ENCODE results near the gene SPECC1L. TPM values are rescaled to one million over a fixed set of nuclear protein-coding genes. Genes with fewer than 3 reads are reported as not detected.

SPECC1L gene
- total RNA-seq, 8 experiments from 2014 or later, result 17.0 to 52.1 (median 43.0) TPM

DNA sequence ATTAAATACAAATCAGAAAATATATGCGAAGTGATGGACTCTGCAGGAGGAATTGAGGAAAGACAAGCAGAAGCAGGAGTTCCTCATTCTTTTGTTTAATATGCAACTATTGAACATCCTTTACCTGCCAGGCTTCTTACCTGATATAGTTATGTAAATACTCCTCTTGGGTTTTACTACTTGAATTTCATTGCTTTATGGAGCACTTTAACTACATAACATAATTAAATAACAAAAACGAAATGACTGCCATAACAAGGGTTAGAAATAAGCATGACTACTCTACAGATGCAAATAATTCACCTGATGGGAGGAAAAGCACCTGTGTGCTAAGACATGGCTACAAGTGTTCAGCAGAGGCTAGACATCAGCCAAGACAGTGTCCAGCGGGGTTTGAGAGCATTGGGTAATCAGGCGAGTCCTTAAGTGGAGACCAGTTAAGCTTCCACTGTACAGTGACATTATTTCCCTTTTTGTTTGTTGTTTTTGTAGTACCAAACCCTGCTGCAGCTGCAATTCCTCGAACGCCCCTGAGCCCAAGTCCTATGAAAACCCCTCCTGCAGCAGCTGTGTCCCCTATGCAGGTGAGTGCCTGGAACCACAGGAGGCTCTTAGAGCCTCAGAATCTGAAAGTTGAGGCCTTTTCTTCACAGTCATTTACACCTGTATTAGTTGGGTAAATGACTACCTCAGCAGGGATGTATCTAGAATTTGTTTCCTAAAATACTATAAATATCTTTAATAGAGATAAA lies 67.4 kb downstream of the SPECC1L start:
- Histone ChIP-seq H3K27ac (no peak overlapping the region), H3K4me3 (no peak overlapping the region), H3K4me1 (replicated peaks in 1 of 2) (no peaks in the 10 kb centered on the region)
- in situ Hi-C loops (cut with MboI; ENCODE audit: low pct_unique_long_range_greater_than_20kb in 2 of 9, low sequenced_read_pairs in 9 of 9, unreplicated experiment in 9 of 9), result no loop called here
- WGBS, 10 experiments, result 40 to 100% (median 81%) methylated on average over 1 to 6 of the region's 6 CpGs
- ATAC-seq (replicated peaks in 6 of 8), result no peak

DNA sequence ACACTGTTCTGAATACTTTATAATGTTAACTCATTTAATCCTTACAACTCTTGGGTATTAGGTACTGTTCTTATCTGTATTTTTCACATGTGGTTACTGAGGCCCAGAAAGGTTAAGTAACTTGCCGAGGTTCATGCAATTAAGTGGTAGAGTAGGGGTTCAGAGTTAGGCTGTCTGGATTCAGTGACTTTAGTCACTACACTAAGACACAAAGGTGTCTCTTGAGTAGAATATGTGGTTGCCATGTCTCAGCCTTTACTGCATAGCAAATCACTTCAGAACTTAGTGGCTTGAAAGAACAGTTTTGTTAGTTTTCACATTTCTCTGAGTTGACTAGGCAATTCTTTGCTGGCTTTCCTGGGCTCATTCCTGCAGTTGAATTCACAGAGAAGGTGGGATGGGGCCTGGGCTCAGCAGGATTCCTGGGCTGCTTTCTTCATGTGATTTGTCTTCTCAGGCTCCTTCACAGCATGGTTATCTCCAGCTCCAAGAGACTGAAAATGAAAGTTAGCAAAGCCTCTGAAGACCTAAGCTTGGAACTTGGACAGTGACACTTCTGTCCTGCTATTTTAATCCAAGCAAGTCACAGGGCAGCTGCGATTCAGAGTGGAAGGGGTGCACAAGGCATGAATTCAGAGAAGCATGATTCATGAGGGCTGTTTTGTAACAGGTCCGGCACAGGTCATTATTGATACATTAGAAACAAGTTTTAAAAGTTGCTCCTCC lies 68.3 kb downstream of the SPECC1L start:
- WGBS, 10 experiments, result 80 to 100% (median 100%) methylated on average over 1 to 3 of the region's 3 CpGs; no CpG with 5 or more reads in 3 of the 10 experiments

DNA sequence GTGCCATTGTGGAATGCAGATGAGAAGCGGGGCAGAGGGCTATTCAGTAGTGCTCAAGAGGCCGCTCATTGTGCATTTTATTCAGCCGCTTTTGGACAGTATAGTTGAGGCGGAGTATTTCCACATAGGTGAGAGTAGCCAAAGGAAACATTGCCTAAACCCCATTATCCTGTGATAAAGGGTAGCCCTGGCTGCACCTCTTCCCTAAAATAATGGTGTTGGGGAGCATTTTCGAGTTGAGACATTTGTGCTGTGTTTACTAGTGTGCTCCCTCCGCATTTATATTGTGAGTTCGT lies 68.8 kb downstream of the SPECC1L start:
- in situ Hi-C loops (cut with MboI; ENCODE audit: low pct_unique_long_range_greater_than_20kb in 2 of 9, low sequenced_read_pairs in 9 of 9, unreplicated experiment in 9 of 9), result no loop called here
- Histone ChIP-seq H3K4me3 (no peak overlapping the region), H3K27ac (no peak overlapping the region), H3K4me1 (replicated peaks in 1 of 2) (no peaks in the 10 kb centered on the region)
- no peak for ATAC-seq (replicated peaks in 6 of 8)
- WGBS, 10 experiments, result 81 to 100% (median 97%) methylated on average over 2 to 7 of the region's 7 CpGs; no CpG with 5 or more reads in 2 of the 10 experiments

More for the DNA sequence above, 68.3 kb downstream of the SPECC1L start:
- no peaks in the 10 kb centered on the region for H3K4me1 ChIP-seq (replicated peaks in 1 of 2)
- H3K27ac ChIP-seq, result no peak overlapping the region
- H3K4me3 ChIP-seq, result no peak overlapping the region
- in situ Hi-C loops (cut with MboI; ENCODE audit: low pct_unique_long_range_greater_than_20kb in 2 of 9, low sequenced_read_pairs in 9 of 9, unreplicated experiment in 9 of 9), result no loop called here
- peak in 2 of 8 experiments; percentile 32 to 85 for ATAC-seq (replicated peaks in 6 of 8)

DNA sequence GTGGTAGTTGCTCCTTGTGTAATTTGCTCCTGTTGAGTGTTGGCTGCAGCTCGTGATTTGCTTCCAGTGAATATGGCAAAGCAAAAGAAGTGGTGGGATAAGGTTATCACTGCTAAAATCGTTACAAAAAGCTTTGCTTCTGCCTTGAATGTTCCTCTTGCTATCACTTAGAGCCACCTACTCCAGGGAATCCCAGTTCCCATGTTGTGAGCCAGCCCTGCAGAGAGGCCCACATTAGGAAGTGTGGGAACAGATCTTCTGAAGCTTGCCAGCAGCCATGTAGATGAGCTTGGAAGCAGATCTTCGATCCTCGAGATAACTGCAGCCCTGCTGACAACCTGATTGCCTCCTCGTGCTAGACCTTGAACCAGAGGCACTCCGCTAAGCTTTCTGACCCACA lies 71.0 kb downstream of the SPECC1L start:
- in situ Hi-C loops (cut with MboI; ENCODE audit: low pct_unique_long_range_greater_than_20kb in 2 of 9, low sequenced_read_pairs in 9 of 9, unreplicated experiment in 9 of 9), result no loop called here
- no peak overlapping the region for H3K27ac ChIP-seq
- no peak overlapping the region for H3K4me3 ChIP-seq
- 80 to 100% (median 93%) methylated on average over 1 to 6 of the region's 6 CpGs for WGBS, 10 experiments
- ATAC-seq (replicated peaks in 6 of 8), result no peak
- H3K4me1 ChIP-seq (replicated peaks in 1 of 2), result no peaks in the 10 kb centered on the region

- no peak overlapping the region for H3K27ac ChIP-seq
- in situ Hi-C loops (cut with MboI; ENCODE audit: low pct_unique_long_range_greater_than_20kb in 2 of 9, low sequenced_read_pairs in 9 of 9, unreplicated experiment in 9 of 9), result no loop called here
- H3K4me3 ChIP-seq, result no peak overlapping the region
- no peak for ATAC-seq (replicated peaks in 6 of 8)
- 100% methylated on average over 1 to 2 of the region's 4 CpGs; no CpG with 5 or more reads in 3 of the 10 experiments for WGBS, 10 experiments
- no peaks in the 10 kb centered on the region for H3K4me1 ChIP-seq (replicated peaks in 1 of 2)
These were observed 80.0 kb downstream of the SPECC1L start for GRCh38 chr22:24350627-24351026.

DNA sequence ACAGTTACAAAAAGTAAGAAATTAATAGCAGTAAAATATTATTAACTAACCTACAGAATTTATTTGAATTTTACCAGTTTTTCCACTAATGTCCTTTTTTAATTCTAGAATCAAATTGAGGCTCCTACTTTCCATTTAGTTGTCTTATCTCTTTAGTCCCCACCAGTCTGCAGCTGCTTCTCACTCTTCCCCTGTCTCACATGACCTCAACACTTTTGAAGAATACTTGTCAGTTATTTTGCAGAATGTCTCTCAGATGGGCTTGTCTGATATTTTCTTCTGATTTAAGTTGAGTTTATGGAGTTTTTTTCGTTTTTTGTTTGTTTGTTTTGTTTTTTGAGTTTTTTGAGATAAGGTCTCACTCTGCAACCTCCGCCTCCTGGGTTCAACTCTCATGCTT lies 82.5 kb downstream of the SPECC1L start:
- H3K27ac ChIP-seq, result no peak overlapping the region
- ATAC-seq (replicated peaks in 6 of 8), result no peak
- no peak overlapping the region for H3K4me3 ChIP-seq
- 83 to 100% (median 95%) methylated on average over 1 to 2 of the region's 2 CpGs; no CpG with 5 or more reads in 1 of the 10 experiments for WGBS, 10 experiments
- no peaks in the 10 kb centered on the region for H3K4me1 ChIP-seq (replicated peaks in 1 of 2)
- in situ Hi-C loops (cut with MboI; ENCODE audit: low pct_unique_long_range_greater_than_20kb in 2 of 9, low sequenced_read_pairs in 9 of 9, unreplicated experiment in 9 of 9), result no loop called here

DNA sequence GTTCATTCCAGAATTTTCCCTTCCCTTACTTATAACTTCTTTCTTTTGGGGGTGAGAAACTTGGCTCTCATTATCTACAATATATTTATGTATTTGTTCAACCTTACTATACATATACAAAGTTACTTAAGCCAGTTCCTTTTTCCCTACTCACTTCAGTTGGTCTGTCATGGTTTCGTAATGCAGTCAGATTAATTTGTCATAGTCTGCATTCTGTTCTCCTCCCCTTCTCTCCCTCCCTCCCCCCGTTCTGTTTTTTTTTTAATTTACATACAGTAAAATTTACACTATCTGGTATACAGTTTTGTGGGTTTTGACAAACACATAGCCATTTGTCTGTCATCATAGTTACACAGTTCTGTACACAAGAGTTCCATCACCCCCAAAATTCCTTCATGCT lies 84.9 kb downstream of the SPECC1L start:
- H3K4me1 ChIP-seq (replicated peaks in 1 of 2), result no peaks in the 10 kb centered on the region
- 64 to 100% (median 89%) methylated on average over 2 of the region's 2 CpGs; no CpG with 5 or more reads in 4 of the 10 experiments for WGBS, 10 experiments
- in situ Hi-C loops (cut with MboI; ENCODE audit: low pct_unique_long_range_greater_than_20kb in 2 of 9, low sequenced_read_pairs in 9 of 9, unreplicated experiment in 9 of 9), result no loop called here
- H3K4me3 ChIP-seq, result no peak overlapping the region
- no peak overlapping the region for H3K27ac ChIP-seq
- peak in 2 of 8 experiments; percentile 65 to 82 for ATAC-seq (replicated peaks in 6 of 8)

- Histone ChIP-seq H3K4me1 (replicated peaks in 1 of 2) (no peaks in the 10 kb centered on the region), H3K27ac (no peak overlapping the region), H3K4me3 (no peak overlapping the region)
- in situ Hi-C loops (cut with MboI; ENCODE audit: low pct_unique_long_range_greater_than_20kb in 2 of 9, low sequenced_read_pairs in 9 of 9, unreplicated experiment in 9 of 9), result no loop called here
- peak in 3 of 8 experiments; percentile 23 to 68 (median 61) for ATAC-seq (replicated peaks in 6 of 8)
These were observed 86.9 kb downstream of the SPECC1L start for GRCh38 chr22:24357547-24357946.

DNA sequence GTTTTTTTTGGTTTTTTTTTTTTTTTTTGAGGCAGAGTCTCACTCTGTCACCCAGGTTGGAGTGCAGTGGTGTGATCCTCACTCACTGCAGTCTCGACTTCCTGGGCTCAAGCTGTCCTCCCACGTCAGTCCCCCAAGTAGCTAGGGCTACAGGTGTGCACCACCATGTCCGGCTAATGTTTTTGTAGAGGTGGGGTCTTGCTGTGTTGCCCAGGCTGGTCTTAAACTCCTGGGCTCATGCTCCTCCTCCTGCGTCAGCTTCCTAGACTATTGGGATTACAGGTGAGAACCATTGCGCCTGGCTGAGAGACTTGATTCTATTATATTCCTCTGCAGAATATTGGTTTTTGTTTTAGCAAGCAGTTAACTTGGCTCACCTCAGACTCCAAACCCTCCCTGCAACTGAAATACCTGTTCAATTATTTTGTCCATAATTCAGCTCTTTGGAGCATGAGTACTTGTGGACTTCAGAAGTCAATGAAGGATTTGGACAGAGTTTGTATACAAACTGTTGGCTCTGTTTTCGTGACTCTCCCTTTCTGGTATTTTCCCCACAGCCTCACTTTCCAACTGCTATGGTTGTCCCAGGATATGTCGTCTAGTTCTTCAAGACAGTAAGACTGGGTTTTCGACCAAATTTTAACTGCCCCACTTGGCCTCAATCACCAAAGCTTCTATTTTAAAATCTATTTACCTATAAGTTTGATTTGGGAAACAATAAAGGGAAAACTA lies 87.6 kb downstream of the SPECC1L start:
- ATAC-seq (replicated peaks in 6 of 8), result no peak
- 67 to 99% (median 93%) methylated on average over 1 to 8 of the region's 8 CpGs for WGBS, 10 experiments
- in situ Hi-C loops (cut with MboI; ENCODE audit: low pct_unique_long_range_greater_than_20kb in 2 of 9, low sequenced_read_pairs in 9 of 9, unreplicated experiment in 9 of 9), result no loop called here

GRCh38 chr22:24359452-24360120 lies 89.0 kb downstream of the SPECC1L start:
- WGBS, 10 experiments, result 85 to 100% (median 92%) methylated on average over 1 to 5 of the region's 5 CpGs; no CpG with 5 or more reads in 1 of the 10 experiments
- ATAC-seq (replicated peaks in 6 of 8), result no peak
- in situ Hi-C loops (cut with MboI; ENCODE audit: low pct_unique_long_range_greater_than_20kb in 2 of 9, low sequenced_read_pairs in 9 of 9, unreplicated experiment in 9 of 9), result no loop called here

More for the DNA sequence above, 87.6 kb downstream of the SPECC1L start:
- Histone ChIP-seq H3K4me1 (replicated peaks in 1 of 2) (no peaks in the 10 kb centered on the region), H3K4me3 (no peak overlapping the region), H3K27ac (no peak overlapping the region)

DNA sequence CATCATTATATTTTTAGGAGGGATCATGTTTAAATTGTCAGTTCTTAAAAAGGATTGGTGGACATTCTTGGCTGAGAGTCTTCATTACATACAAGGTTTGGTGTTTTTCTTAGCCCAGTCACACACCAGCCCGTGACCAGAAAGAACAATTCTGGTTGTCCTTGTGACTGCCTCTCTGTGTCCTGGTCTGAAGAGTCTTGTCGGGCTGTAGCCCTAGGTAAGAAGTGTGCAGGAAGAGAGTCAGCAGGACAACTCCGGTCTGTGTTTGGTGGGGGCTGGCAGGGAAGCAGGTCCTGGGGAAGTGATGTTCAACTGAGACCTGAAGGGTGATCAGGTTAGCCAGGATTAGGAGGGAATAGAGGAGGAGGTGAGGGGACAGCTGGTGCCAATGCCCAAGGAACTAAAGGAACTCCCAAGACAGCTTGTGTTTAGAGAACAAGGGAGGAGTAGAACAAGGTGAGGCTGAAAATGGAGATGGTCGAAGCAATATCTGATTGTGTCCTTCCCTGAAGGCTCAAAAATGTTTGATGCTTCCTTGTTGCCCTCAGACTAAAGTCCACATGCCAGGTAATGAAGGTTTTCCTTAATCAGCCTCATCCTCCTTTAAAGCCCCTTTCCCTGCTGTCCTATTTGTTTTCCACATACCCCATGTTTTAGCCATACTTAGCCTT lies 91.5 kb downstream of the SPECC1L start:
- Histone ChIP-seq H3K4me1 (replicated peaks in 1 of 2) (no peaks in the 10 kb centered on the region), H3K4me3 (no peak overlapping the region), H3K27ac (no peak overlapping the region)
- in situ Hi-C loops (cut with MboI; ENCODE audit: low pct_unique_long_range_greater_than_20kb in 2 of 9, low sequenced_read_pairs in 9 of 9, unreplicated experiment in 9 of 9), result no loop called here
- 65 to 100% (median 93%) methylated on average over 1 to 4 of the region's 4 CpGs; no CpG with 5 or more reads in 1 of the 10 experiments for WGBS, 10 experiments
- ATAC-seq (replicated peaks in 6 of 8), result no peak

More at GRCh38 chr22:24359452-24360120, 89.0 kb downstream of the SPECC1L start:
- H3K4me3 ChIP-seq, result no peak overlapping the region
- no peak overlapping the region for H3K27ac ChIP-seq
- no peaks in the 10 kb centered on the region for H3K4me1 ChIP-seq (replicated peaks in 1 of 2)

- no peak for ATAC-seq (replicated peaks in 6 of 8)
- H3K4me3 ChIP-seq, result no peak overlapping the region
- H3K4me1 ChIP-seq (replicated peaks in 1 of 2), result no peaks in the 10 kb centered on the region
- WGBS, 10 experiments, result 82 to 100% (median 98%) methylated on average over 1 to 3 of the region's 3 CpGs; no CpG with 5 or more reads in 2 of the 10 experiments
- in situ Hi-C loops (cut with MboI; ENCODE audit: low pct_unique_long_range_greater_than_20kb in 2 of 9, low sequenced_read_pairs in 9 of 9, unreplicated experiment in 9 of 9), result no loop called here
- no peak overlapping the region for H3K27ac ChIP-seq
These were observed 92.6 kb downstream of the SPECC1L start for GRCh38 chr22:24363243-24363642.
